Glomerular visceral epithelial cell (primary cell): Measurements from ENCODE around the gene CAPN10.
A peak's percentile ranks its signal among the peaks of the same experiment; 100 is the strongest.
"Not testable (repeated sequence)": the region's sequence is repeated elsewhere in the genome, so short reads cannot be mapped to it uniquely, and the experiment has no call there.

Experiments
- DNase-seq: peaks from one replicate; pipeline ENCODE4 v3.0.0-alpha.2; 2016; ENCODE audit errors: extremely low spot score

The CAPN10 gene

GRCh38 chr2:240586198-240586918 is at the start of gene CAPN10:
CAPN10 (plus strand) TSS chr2:240586734; CDS start chr2:240586912, 178 bp downstream.
- peak; percentile 96 for DNase-seq

- no peak for DNase-seq
These were observed 48.3 kb upstream of the CAPN10 start for GRCh38 chr2:240538031-240538780.

- DNase-seq, result not testable (repeated sequence)
These were observed 47.4 kb upstream of the CAPN10 start for GRCh38 chr2:240539101-240539500.

- no peak for DNase-seq
These were observed 46.6 kb upstream of the CAPN10 start for GRCh38 chr2:240539906-240540305.

GRCh38 chr2:240551288-240551687 is 35.2 kb upstream of the CAPN10 start:
- DNase-seq, result no peak

- peak; percentile 40 for DNase-seq
These were observed 34.7 kb upstream of the CAPN10 start for GRCh38 chr2:240551811-240552210.

GRCh38 chr2:240553956-240554480 is 32.5 kb upstream of the CAPN10 start:
- no peak for DNase-seq

GRCh38 chr2:240554767-240555493 is 31.6 kb upstream of the CAPN10 start:
- no peak for DNase-seq

- DNase-seq, result no peak
These were observed 30.8 kb upstream of the CAPN10 start for GRCh38 chr2:240555541-240556250.

GRCh38 chr2:240556553-240557100 is 29.9 kb upstream of the CAPN10 start:
- peak; percentile 36 for DNase-seq

GRCh38 chr2:240557101-240557751 is 29.3 kb upstream of the CAPN10 start:
- DNase-seq, result no peak

- DNase-seq, result peak; percentile 57
These were observed 28.7 kb upstream of the CAPN10 start, which contains the start of gene ANKMY1 for GRCh38 chr2:240557808-240558207. ANKMY1 (minus strand) TSS chr2:240557988; CDS start chr2:240557335, 653 bp downstream.

- no peak for DNase-seq
These were observed 28.2 kb upstream of the CAPN10 start for GRCh38 chr2:240558236-240558761.

- DNase-seq, result no peak
These were observed 27.2 kb upstream of the CAPN10 start for GRCh38 chr2:240559286-240559685.

GRCh38 chr2:240560084-240560479 is 26.5 kb upstream of the CAPN10 start, which contains the start of gene DUSP28:
DUSP28 (plus strand) TSS chr2:240560357; CDS start chr2:240560685, 328 bp downstream.
- peak; percentile 89 for DNase-seq

- peak; percentile 99 for DNase-seq
These were observed 25.8 kb upstream of the CAPN10 start for GRCh38 chr2:240560480-240561324.

GRCh38 chr2:240561325-240561971 is 25.1 kb upstream of the CAPN10 start:
- peak; percentile 42 for DNase-seq

GRCh38 chr2:240563231-240563630 is 23.3 kb upstream of the CAPN10 start:
- DNase-seq, result not testable (repeated sequence)
